AG10803 (cell line): ENCODE data around the gene COX6B2.
"Not testable (repeated sequence)": the region's sequence is repeated elsewhere in the genome, so short reads cannot be mapped to it uniquely, and the experiment has no call there.

ENCODE experiments used
- DNase-seq: peaks from one replicate; pipeline ENCODE4 v3.0.0; 2010; ENCODE audit warnings: low read depth
- H3K4me3 ChIP-seq: 2 replicates; pipeline ENCODE4 v1.5.1; 2011; ENCODE audit warnings: mild to moderate bottlenecking, low read length, control low read depth
- TF ChIP-seq, protein P1 (sequence below): conservative IDR thresholded peaks from 2 replicates; pipeline ENCODE4 v1.5.1; 2011; ENCODE audit warnings: mild to moderate bottlenecking, low read length, control low read depth, inconsistent platforms

COX6B2 gene

GRCh38 chr19:55354698-55355212 lies at the start of gene COX6B2:
COX6B2 (minus strand) TSS chr19:55354719; CDS start chr19:55354521, 198 bp downstream.
- DNase-seq: no peak
- H3K4me3 ChIP-seq: peak within 1 kb of the TSS; percentile 55
- TF ChIP-seq, protein P1, sequence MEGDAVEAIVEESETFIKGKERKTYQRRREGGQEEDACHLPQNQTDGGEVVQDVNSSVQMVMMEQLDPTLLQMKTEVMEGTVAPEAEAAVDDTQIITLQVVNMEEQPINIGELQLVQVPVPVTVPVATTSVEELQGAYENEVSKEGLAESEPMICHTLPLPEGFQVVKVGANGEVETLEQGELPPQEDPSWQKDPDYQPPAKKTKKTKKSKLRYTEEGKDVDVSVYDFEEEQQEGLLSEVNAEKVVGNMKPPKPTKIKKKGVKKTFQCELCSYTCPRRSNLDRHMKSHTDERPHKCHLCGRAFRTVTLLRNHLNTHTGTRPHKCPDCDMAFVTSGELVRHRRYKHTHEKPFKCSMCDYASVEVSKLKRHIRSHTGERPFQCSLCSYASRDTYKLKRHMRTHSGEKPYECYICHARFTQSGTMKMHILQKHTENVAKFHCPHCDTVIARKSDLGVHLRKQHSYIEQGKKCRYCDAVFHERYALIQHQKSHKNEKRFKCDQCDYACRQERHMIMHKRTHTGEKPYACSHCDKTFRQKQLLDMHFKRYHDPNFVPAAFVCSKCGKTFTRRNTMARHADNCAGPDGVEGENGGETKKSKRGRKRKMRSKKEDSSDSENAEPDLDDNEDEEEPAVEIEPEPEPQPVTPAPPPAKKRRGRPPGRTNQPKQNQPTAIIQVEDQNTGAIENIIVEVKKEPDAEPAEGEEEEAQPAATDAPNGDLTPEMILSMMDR: no peak

- no peak for DNase-seq
- TF ChIP-seq, protein P1: no peak
- H3K4me3 ChIP-seq: no peak overlapping the region
These were observed 48.0 kb upstream of the COX6B2 start for GRCh38 chr19:55402509-55402908.

- DNase-seq, H3K4me3 ChIP-seq: not testable (repeated sequence)
These were observed 46.9 kb upstream of the COX6B2 start for GRCh38 chr19:55401390-55401789.

GRCh38 chr19:55400281-55401087 lies 46.0 kb upstream of the COX6B2 start:
- no peak overlapping the region for H3K4me3 ChIP-seq
- DNase-seq: no peak
- TF ChIP-seq, protein P1: no peak

DNA sequence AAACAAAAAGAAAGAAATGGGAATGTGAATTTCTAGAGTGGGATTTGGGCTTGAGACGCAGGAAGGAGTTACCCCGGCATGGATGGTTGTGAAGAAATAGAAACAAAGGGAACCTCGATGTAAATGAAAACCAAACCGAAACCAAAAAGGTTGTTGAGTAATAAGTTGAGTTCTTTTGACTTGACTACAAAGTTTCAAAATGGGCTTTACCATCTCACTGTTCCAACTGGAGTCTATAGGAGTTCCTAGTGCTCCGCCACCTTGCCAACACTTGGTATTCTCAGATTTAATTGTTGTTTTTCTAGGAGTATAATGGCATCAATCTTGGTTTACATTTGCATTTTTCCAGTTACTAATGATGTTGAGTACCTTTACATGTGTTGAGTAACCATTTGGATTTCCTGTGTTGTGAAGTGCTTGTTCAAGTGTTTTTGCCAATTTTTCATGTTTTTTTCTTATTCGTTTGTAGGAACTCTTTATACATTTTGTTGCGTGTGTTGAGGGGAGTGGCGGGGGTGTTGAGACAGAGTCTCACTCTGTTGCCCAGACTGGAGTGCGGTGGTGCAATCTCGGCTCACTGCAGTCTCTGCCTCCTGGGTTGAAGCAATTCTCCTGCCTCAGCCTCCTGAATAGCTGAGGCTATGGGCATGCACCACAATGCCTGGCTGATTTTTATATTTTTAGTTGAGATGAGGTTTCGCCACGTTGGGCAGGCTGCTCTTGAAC lies 43.8 kb upstream of the COX6B2 start:
- H3K4me3 ChIP-seq: no peak overlapping the region
- DNase-seq: no peak
- TF ChIP-seq, protein P1: no peak

GRCh38 chr19:55392820-55393761 lies 38.6 kb upstream of the COX6B2 start:
- TF ChIP-seq, protein P1: no peak
- no peak overlapping the region for H3K4me3 ChIP-seq
- DNase-seq: no peak
